Dermis microvascular lymphatic vessel endothelial cell (primary cell): Measurements from ENCODE around the gene MLLT3. TPM values are rescaled to one million over a fixed set of nuclear protein-coding genes. Genes with fewer than 3 reads are reported as not detected.

Experiments
- DNase-seq, 2 donors: peaks; one replicate each; pipeline versions ENCODE4 v3.0.0 to v3.0.0-alpha.2; 2010; ENCODE audit warnings: low read depth in 2 of 2
- total RNA-seq: library from RNA; depleted of rRNA; stranded (reverse); fragments of >200 nt; gene quantifications from 2 replicates; pipeline ENCODE4 v1.2.1, GENCODE V29; 2014

MLLT3 gene
- total RNA-seq, 1 donor from 2014 or later: 1.9 TPM

GRCh38 chr9:20559231-20559890 is 62.9 kb downstream of the MLLT3 start:
- no peak for DNase-seq

DNA sequence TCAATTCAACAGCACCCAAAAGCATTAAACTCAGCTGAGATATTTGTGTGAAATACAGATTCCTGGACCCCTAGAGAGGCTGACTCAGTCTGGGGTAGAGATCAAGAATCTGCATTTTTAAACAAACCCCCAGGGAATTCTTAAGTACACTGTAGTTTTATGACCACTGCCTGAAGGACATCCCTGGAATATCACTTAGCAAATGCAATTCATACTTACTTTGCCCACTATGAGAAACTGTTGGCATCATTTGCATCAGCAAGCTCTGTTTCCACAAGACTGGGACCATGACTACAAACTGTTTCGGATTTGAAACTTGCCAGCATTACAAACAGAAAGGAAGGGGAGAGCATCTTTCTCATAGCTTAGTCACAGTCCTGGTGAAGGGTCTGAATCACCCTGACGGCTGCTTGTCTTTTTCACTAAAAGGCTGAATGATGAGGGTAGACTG is 63.7 kb downstream of the MLLT3 start:
- peak in 1 of 2 donors; percentile 13 for DNase-seq

DNA sequence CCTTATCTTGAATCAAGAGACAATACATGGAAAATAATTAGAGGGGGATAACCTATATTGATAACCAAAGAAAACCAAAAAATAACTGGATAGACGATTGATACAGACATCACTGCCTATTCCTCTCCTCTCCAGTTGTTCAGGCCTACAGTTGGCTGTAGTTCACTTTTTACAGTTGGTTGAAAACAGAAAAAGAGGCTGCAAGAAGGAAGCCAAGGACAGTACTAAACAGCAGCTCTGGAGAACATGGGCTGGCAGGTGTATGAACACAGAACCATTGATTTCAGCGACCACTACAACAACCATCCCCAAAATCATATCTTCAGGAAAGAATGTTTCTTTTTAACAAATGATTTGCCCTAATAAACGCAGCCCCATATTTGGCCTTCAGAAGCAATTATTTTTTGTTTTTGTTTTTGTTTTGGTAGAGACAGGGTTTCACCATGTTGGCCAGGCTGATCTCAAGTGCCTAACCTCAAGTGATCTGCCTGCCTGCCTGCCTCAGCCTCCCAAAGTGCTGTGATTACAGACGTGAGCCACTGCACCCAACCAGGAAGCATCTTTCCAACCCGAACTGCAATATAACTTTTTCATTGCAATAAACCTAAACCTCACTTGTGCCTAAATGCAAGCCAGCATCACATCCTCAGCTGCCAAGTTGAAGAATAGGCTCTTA is 64.3 kb downstream of the MLLT3 start:
- no peak for DNase-seq

- DNase-seq: no peak
These were observed 65.0 kb downstream of the MLLT3 start for GRCh38 chr9:20557285-20557684.

- DNase-seq: no peak
These were observed 68.6 kb downstream of the MLLT3 start for GRCh38 chr9:20553558-20554149.

DNA sequence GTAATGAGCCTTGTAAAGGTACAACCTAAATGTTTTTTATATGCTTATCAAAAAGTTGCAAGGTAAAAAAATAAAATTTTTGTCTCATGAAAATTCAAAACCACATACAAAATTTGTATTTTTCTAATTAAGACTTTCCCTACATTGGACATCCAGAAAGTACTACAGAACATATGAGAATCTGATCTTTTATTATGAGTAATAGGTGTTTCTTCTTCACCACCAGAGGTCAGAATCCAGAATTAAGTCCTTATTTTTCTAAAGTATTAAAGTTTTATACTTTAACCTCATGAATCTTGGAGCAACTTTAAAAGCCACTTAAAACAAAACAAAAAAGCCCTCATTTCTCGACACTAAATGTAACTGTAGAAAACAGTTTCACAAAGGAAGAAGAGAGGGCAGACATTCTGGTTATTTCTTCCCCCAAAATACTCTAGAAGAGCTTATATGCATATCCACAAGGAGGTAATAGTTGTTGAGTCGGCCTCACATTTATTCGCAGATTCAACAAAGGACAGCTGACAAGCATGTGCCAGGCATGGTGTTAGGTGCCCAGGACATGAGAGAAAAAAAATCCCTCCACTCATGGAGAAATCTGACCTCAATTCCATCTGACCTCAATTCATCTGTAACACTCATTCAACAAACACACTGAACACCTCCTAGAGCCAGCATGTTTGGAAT is 69.3 kb downstream of the MLLT3 start:
- DNase-seq: peak in 1 of 2 donors; percentile 5

DNA sequence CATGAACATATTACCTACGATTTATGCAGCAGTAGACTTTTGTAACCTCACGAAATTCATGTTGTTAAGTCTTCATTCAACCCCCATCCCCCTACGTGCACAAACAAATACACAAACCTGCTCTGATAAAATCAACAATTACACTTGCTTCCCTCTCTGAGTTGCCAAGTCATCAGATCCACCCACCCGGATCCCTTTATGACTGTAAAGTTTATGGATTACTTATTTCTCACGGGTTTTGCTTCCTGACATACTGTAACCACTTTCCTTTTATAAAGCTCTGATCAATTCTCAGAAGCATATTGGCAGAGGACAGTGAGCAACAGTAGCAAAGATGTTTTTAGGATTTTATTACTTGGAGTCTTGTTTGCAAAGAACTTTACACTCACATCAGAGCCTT is 70.5 kb downstream of the MLLT3 start:
- DNase-seq: no peak

DNA sequence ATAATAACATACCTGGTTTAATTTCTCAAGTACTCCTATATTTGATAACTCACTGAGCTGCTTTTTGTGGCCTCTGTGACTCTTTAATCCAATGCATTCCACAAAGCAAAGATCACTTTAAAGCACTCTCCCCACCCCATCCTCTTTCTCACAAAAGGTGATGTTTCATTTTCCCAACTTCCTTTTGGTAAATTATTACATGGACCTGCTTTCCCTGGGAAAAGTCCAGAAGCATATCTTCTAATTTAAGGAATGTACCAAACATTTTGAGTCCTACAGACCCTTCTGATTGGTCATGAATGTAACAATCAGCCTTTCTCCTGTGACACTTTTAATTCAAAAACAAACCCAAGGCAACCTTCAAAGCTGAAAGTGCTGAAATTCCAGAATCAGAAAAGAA is 71.1 kb downstream of the MLLT3 start:
- DNase-seq: no peak

DNA sequence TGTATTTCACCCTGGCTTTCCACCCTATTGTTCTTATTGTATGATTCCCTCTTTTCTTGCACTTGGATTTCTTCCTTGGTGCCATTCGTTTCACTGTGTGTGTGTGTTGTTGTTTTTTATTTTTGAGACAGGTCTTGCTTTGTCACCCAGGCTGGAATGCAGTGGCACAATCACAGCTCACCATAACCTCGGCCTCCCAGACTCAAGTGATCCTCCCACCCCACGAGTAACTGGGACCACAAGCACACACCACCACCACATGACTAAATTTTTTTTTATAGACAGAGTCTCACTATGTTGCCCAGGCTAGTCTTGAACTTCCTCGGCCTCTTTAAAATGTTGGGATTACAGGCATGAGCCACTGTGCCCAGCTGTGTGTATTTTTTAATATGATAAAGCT is 72.0 kb downstream of the MLLT3 start:
- DNase-seq: no peak

GRCh38 chr9:20549053-20549452 is 73.2 kb downstream of the MLLT3 start:
- no peak for DNase-seq

- no peak for DNase-seq
These were observed 77.2 kb downstream of the MLLT3 start for GRCh38 chr9:20545023-20545622.

DNA sequence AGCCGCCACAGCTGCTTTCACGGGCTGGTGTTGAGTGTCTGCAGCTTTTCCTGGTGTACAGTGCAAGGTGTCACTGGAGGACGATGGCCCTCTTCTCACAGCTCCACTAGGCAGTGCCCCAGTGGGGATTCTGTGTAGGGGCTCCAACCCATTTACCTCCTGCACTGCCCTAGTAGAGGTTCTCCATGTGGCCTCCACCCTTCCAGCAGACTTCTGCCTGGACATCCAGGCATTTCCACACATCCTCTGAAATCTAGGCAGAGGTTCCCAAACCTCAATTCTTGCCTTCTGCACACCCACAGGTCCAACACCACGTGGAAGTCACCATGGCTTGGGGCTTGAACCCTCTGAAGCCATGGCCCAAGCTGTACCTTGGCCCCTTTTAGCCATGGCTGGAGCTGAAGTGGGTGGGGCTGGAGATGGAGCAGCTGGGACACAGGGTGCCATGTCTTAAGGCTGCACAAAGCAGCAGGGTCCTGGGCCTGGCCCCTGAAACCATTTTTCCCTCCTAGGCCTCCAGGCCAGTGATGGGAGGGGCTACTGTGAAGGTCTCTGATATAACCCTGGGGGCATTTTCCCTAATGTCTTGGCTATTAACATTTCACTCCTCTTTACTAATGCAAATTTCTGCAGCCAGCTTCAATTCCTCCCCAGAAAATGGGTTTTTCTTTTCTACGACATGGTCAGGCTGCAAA is 82.0 kb downstream of the MLLT3 start:
- DNase-seq: no peak

GRCh38 chr9:20538956-20539355 is 83.3 kb downstream of the MLLT3 start:
- no peak for DNase-seq

GRCh38 chr9:20538092-20538491 is 84.2 kb downstream of the MLLT3 start:
- DNase-seq: no peak

GRCh38 chr9:20537294-20537693 is 85.0 kb downstream of the MLLT3 start:
- no peak for DNase-seq

DNA sequence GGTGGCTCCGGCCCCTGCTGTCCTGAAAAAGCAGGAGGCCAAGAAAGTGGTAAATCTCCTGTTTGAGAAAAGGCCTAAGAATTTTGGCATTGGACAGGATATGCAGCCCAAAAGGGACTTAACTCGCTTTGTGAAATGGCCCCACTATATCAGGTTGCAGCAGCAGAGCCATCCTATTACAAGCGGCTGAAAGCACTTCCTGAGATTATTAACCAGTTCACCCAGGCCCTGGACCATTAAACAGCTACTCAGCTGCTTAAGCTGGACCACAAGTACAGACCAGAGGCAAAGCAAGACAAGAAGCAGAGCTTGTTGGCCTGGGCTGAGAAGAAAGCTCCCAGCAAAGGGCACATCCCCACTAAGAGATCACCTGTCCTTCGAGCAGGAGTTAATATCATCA is 89.7 kb downstream of the MLLT3 start:
- DNase-seq: no peak

- no peak for DNase-seq
These were observed 92.5 kb downstream of the MLLT3 start for GRCh38 chr9:20529837-20530236.

GRCh38 chr9:20528253-20528652 is 94.0 kb downstream of the MLLT3 start:
- DNase-seq: no peak

GRCh38 chr9:20526500-20527319 is 95.6 kb downstream of the MLLT3 start:
- DNase-seq: no peak

GRCh38 chr9:20524776-20525175 is 97.5 kb downstream of the MLLT3 start:
- no peak for DNase-seq
